Activated CD4-positive, alpha-beta T cell treated with anti-CD3 and anti-CD28 coated beads, Interleukin-2, amount 50 U/mL, for 1 hour (primary cell): ENCODE data around the gene OR6M1.

Source experiments
- DNase-seq: peaks from one replicate; pipeline ENCODE4 v3.0.0-alpha.2; 2020

Gene OR6M1

DNA sequence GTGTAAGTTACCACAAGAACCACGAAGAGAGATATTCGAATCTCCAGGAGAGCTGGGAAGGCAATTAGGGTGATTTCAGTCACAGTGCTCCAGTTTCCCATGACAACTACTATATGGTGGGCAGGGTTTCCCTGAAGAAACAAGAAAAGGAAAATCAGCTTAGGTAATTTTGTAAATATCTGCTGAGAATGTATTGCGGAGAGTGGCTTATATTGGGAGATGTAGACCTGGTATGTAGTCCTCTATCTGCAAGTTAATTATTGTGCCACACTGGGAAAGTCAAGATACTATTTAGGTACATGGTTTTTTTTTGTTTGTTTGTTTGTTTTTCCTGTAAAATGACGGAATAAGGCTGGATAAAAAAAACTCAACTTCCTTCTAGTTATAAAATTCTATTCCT, at the start of gene OR6M1:
TSS of gene OR6M1 (minus strand) at position 101 of the 400 bp plus-strand sequence. CDS start at position 101, 0 bp downstream.
- DNase-seq, result no peak

DNA sequence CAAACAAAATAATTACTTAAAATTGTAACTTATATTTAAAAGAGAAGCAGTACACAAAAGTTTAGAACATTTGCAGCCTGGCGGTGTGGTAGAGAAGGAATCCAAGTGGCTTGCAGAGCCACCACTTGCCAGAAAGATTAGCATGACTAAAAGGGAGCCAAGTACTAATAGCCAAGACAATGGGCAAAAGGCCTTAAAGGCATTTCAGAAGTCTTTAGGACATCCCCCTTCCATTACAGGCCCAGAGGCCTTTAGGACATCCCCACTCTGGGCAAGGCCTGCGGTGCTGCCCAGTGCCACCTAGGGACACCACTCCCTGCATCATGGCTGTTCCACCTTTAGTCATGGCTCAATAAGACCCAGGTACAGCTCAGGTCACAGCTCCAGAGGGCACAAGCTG, 46.9 kb upstream of the OR6M1 start:
- no peak for DNase-seq

DNA sequence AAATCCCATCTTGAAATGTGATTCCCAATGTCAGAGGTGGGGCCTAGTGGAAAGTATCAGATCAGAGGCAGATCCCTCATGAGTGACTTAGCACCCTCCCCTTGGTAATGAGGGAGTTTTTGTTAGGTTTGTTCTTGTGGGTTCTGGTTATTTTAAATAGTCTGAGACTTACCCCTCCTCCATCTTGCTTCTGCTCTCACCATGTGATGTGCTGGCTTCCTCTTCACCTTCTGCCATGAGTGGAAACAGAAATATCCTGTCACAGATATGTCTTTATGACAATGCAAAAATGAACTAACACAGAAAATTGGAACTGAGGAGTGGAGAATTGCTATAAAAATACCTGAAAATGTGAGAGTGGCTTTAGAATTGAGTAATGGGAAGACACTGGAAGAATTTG, 46.2 kb upstream of the OR6M1 start:
- no peak for DNase-seq

DNA sequence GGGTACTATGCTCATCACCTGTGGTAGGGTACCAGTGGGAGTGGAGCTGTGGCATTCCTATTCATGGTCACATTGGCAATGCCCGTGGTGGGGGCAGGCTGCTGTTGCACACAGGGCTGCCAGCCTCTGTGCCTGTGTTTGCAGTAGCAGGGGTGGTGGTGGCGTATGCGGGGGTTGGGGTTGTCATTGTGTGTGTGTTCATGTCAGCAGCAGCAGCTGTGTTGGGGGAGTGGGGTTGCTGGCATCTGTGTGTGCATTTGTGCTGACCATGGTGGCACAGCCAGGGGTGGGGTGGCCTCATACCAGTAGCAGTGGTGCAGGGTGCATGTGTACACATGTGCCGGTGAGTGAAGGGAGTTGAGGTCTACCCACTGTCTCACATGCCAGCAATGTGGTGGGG, 45.0 kb upstream of the OR6M1 start:
- no peak for DNase-seq

GRCh38 chr11:123841174-123841573, 35.0 kb upstream of the OR6M1 start:
- DNase-seq, result no peak

GRCh38 chr11:123839131-123839530, 33.0 kb upstream of the OR6M1 start:
- no peak for DNase-seq

DNA sequence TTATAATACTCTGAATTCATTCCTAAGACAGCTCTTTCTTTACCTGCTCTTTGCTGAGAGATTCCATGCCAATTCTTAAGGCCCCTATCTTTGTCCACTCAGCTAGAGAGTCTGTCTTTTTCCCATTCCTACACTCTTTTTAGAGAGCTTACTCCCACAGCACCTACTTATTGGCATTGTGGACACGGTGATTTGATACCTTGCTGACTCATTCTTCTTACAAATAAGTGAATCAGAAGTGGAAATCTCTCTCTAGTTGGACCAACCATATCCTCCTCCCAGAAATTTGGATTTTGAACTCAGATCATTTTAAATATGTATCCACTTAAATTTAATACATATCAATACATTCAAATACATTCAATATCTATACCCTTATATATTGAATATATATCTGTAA, 32.5 kb upstream of the OR6M1 start:
- DNase-seq, result no peak

DNA sequence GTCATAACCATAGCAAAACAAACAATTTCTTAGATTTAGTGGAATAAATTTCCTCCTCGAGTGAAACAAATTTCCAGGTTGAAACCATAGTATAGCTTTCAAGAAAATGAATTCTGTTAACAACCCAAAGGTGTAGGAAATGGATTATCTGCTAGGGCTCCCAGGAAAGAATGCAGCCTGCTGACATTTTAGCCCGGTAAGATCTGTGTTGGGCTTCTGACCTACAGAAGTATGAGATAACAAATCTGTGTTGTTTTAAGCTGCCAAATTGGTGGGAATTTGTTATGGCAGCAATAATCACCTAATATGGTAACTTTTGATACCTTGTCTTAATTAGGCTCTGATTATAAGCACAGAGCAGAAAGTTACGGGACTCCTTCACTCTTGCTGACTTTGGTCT, 32.0 kb upstream of the OR6M1 start:
- DNase-seq, result no peak

DNA sequence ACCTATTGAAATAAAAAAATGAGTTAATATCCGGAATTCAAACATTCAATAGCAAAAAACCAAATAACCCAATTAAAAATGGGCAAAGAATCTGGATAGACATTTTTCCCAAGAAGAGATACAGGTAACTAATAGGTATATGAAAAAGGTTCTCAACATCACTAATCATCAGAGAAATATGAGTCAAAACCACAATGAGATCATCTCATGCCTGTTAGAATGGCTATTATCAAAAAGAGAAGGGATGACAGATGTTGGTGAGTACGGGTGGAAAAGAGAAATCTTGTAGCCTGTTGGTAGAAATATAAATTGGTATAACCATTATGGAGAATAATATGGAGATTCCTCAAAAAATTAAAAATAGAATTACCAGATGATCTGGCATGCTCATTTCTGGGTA, 26.9 kb upstream of the OR6M1 start:
- no peak for DNase-seq

DNA sequence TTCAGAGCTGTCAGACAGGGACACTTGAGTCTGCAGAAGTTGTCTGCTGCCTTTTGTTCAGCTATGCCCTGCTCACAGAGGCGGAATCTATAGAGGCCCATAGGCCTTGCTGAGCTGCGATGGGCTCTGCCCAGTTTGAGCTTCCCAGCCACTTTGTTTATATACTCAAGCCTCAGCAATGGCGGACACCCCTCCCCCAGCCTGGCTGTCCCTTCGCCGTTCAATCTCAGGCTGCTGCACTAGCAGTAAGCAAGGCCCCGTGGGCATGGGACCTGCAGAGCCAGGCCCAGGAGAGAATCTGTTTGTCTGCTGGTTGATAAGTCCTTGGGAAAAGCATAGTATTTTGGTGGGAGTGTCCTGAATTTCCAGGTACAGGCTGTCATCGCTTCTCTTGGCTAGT, 23.6 kb upstream of the OR6M1 start:
- no peak for DNase-seq

- no peak for DNase-seq
Observed at GRCh38 chr11:123822599-123822998, 16.4 kb upstream of the OR6M1 start.

DNA sequence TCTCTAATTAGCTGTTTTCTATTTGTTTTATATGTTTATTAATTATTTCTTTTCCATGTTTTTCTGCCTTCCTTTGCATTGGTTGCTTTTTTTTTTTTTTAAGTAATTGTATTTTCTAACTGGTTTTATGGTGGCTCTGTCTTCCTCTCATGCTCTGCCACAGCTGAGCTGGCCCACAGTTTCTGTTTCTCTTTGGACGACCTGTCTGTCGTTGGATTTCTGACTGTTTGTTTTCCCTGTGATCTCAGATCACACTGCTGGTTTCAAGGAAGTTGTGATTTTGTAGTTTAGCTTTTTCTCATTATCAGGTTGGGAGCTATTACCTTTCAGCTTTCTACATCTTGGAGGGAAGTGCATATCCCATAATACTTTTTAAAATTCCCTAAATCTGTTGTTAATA, 15.9 kb upstream of the OR6M1 start:
- no peak for DNase-seq

- DNase-seq, result no peak
Observed at GRCh38 chr11:123815122-123815521, 9.0 kb upstream of the OR6M1 start.

GRCh38 chr11:123801765-123802164, 4.4 kb downstream of the OR6M1 start:
- DNase-seq, result no peak

- DNase-seq, result no peak
Observed at GRCh38 chr11:123800036-123800435, 6.1 kb downstream of the OR6M1 start.

GRCh38 chr11:123799438-123799837, 6.7 kb downstream of the OR6M1 start:
- no peak for DNase-seq

GRCh38 chr11:123798513-123799252, 7.5 kb downstream of the OR6M1 start:
- DNase-seq, result no peak

GRCh38 chr11:123798079-123798478, 8.1 kb downstream of the OR6M1 start:
- no peak for DNase-seq

GRCh38 chr11:123797541-123797940, 8.6 kb downstream of the OR6M1 start:
- no peak for DNase-seq

GRCh38 chr11:123797114-123797513, 9.0 kb downstream of the OR6M1 start:
- DNase-seq, result no peak

DNA sequence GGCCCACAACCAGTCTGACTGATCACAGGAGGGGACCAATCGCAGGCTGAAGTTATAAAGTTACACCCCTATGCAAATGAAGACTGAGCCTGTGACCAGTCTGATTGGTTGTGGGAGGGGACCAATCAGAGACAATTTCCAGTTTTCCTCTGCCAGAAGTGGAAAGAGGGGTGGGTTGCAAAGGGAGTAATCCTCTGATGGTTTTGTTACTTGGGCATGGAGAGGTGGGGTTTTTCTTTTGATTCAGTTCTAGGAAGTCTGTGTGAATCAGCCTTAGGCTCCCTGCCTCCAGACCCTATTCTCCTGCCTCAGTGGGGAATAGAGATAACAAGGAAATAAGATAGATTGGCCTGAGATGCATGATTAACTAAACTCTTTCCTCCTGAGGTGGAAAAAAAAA, 9.9 kb downstream of the OR6M1 start:
- no peak for DNase-seq

DNA sequence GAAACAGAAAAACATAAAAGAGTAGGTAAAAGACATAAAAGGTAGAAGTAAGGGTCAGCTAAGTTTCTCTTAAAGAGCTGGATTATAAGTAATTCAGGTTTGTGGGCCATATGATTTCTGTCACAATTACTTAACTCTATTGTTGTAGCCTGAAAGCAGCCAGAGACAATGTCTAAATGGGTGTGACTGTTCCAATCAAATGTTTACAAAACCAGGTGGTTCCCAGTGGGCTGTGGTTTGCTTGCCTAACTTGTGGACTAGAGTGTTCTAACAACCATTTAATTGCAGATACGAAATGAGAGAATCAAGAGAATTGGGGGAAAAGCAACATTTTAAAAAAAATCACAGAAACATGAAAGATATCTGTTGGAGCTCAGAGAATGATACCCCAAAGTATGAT, 22.6 kb downstream of the OR6M1 start:
- no peak for DNase-seq

DNA sequence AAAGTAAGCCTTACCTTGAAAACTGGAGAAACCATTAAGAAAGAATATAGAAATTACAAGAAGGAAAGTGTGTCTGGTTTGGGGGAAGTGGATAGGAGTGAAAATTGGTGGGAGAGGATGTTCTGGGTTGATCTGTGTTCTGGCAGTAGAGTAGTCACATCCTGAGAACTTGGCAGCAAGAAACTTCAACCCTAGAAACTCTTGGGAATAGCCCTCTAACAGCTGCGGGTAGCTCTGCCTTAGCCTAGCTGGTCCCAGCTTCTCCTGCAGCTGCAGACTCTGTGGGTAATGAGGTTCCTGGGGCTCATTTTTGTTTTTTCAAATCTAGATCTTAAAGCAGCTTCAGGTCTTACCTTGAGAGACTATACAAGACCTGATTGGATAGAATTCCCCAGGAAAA, 27.6 kb downstream of the OR6M1 start:
- DNase-seq, result no peak

DNA sequence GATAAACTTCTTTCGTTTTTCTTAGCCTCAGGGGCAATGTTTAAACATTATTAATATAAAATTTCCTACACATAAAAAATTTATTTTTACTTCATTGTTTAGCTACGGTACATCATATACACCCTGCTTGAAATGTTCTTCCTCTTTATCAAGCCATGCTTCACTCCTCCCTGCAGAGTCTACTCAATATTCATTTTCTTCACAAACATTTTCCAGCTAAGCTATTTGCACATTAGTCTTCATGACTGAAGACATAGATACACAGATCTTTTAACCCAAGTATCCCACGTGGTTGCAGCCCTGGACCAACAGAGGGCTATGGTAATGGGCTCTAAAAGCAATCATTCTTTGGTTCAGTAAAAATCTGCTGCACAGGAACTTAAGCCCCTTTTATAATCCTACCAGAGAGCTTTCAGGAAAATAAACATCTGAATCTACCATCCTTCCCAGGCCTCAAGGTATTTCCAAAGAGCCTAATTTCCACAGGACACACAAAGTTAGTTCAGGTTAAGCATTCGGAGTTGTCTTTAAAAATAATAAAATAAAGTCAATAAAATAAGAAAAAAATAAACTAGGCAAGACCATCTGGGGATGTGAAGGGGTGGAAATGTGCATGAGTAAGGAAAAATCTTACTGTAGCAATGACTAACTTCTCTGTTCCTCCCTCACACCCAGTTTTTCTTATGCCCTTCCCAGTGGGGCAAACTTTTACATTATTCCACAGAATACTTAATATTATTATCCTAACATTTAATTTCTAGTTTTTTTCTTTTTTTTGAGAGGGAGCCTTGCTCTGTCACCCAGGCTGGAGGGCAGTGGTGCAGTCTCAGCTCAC, 30.2 kb downstream of the OR6M1 start:
- DNase-seq, result no peak

GRCh38 chr11:123775289-123775688, 30.9 kb downstream of the OR6M1 start:
- DNase-seq, result no peak
